ENCODE results near the gene TNFRSF1A.
"Not testable (repeated sequence)": the region's sequence is repeated elsewhere in the genome, so short reads cannot be mapped to it uniquely, and the experiment has no call there.

Gene TNFRSF1A

DNA sequence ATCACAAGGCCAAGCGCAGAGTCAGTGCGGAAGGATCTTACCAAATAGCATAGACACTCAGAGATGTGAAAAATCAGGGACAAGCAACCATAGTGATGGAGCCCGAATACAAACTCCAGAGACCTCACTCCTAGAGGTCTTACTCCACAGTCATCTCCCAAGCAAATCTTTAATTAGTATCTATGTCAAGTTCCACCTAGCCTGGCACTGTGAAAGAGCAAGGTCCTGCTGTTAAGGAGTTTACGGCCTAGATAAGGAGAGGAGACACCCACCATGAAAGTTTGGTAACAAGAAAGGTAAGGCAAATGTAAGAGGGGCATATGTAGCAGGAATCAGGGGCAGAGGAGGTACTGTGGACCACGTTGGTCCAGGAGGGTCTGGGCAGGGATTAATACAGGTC is 38.8 kb downstream of the TNFRSF1A start:
- DNase-seq (ENCODE audit: low spot score), result no peak

DNA sequence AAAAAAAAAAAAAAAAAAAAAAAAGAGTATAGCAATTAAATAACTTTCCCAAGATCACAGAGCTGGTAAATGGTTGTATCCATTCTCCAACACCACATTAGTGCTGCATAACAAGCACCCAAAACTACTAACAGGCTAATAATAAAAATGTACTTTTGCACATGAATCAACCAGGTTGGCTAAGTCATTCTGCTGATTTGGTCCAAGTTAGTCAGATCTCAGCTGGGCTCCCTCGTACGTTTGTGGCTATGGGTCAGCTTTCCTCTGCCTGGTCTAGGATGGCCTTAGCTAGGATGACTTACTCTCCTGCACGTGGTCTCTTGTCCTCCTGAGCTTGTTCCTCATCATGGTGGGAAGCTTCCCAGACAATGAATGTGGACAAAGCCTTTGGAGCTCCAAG is 39.3 kb downstream of the TNFRSF1A start:
- DNase-seq (ENCODE audit: low spot score), result no peak

DNA sequence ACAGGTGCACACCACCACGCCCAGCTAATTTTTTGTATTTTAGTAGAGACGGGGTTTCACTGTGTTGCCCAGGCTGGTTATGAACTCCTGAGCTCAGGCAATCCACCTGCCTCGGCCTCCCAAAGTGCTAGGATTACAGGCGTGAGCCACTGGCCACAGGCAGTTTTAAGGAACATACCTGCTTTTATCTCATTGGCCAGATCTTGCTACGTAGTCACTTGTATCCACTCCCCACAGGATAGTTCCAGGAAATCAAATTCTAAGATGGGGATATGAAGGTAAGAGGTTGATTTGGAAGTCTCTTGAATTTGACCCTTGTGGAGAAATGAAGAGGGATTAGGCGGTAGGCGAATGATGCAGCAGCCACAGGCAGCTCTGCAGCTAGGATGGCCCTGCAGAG is 40.2 kb downstream of the TNFRSF1A start:
- no peak for DNase-seq (ENCODE audit: low spot score)

DNA sequence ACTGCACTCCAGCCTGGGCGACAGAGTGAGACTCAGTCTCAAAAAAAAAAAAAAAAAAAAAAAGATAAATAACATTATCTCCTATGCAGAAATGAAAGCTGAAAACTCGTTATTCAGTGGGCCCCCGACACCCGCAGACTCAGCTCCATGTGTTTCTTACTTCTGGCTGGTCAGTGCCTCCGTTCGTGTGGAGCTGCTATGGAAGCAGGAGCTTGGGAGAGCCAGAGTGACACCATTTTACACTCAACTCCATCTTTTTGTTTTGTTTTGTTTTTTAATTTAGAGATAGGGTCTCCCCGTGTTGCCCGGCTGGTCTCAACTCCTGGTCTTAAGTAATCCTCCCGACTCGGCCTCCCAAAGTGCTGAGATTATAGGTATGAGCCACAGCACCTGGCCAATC is 44.7 kb downstream of the TNFRSF1A start:
- no peak for DNase-seq (ENCODE audit: low spot score)

DNA sequence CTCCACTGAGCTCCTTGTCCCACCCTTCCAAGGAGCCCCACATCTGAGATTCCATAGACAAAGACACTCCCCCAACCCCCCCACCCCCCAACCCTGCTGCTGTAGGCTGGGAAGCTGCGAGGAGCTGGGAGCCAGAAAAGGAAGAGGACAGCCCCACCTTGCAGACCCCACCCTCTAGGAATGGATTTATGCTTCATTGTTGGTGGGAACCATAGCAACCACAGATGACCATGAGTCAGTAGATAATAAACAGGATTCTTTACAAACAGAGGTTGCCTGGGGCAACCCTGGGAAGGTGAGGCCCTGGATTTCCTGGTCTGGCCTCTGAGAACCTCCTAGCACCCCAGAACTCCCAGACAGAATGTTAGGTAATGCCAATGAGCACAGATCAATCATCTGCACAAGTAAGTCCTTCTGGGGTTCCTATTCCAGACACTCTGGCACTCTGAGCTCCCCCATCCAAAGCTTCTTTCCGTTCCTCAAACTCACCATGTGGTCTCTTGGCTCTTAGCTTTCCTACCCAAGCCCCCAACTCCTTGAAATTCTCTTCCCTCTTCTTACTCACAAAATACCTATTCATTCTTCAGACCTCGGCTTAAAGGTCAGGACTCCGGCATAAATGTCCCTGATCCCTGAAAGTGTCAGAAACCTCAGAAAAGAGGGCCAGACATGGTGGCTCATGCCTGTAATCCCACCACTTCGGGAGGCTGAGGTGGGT is 46.6 kb downstream of the TNFRSF1A start:
- DNase-seq (ENCODE audit: low spot score), result no peak

DNA sequence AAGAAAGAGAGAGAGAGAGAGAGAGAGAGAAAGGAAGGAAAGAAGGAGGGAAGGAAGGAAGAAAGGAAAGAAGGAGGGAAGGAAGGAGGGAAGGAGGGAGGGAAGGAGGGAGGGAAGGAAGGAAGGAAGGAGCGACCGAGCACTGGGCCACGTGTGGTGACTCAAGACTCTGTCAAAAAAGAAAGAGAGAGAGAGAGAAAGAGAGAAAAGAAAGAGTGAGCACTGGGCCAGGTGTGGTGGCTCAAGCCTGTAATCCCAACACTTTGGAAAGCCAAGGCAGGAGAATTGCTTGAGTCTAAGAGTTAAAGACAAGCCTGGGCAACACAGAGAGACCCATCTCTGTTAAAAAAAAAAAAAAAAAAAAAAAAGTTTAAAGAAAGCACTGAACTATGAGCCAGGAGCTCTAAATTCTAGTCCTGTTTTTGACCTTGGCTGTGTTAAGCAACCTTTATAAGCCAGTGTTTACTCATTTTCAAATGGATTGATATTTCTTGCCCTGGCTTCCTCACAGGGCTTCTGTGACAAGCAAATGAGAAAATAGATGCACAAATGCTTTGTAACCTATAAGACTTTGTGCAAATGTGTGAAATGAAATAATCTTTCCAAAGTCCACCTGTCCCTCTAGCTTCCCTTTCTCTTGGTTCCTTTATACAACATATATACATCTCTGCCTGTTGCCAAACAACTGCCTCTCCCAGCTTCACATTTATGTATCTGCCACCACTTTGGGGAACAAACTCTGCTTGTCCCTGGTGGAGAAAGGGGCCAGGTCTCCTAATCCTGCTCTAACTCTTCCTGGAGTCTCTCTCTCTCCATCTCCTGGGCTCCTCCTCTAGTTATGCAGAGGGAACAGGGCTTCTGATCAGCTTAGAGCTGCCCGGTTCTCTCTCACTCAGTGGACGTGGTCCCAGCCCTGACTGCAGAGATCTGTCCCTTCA is 47.5 kb downstream of the TNFRSF1A start:
- no peak for DNase-seq (ENCODE audit: low spot score)

DNA sequence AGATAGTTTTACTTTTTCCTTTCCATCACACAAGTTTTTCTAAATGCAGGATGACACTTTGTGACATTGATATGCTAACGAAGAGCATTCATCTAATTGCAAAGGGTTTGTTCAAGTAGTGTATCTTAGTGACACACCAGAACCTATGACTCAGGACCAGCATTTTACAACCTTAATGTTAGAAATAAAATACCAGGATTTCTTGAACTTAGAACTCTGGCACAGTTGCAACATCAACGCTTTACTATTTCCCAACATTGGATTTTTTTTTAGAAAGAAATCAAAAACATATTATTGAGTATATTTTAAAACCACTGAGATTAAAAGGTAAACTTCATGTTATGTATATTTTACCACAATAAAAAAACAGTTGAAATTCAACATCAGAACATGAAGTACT is 49.3 kb downstream of the TNFRSF1A start:
- DNase-seq (ENCODE audit: low spot score), result no peak

DNA sequence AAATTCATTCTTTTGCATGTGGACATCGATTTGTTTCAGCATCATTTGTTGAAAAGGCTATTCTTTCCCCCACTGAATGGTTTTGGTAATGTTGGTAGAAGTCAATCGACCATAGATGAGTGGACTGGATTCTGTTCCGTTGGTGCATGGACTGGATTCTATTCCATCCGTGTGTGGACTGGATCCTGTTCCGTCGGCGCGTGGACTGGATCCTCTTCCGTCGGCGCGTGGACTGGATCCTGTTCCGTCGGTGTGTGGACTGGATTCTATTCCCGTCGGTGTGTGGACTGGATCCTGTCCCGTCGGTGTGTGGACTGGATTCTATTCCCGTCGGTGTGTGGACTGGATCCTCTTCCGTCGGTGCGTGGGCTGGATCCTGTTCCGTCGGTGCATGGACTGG is 52.0 kb downstream of the TNFRSF1A start:
- not testable (repeated sequence) for DNase-seq (ENCODE audit: low spot score)

DNA sequence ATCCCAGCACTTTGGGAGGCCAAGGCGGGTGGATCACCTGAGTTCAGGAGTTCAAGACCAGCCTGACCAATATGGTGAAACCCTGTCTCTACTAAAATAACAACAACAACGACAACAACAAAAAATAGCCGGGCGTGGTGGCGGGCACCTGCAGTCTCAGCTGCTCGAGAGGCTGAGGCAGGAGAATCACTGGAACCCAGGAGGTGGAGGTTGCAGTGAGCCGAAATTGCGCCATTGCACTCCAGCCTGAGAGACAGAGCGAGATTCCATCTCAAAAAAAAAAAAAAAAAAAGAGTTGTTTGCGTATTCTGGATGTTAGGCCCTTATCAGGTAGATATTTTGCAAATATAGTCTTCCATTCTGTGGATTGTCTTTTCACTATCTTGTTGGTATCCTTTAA is 52.8 kb downstream of the TNFRSF1A start:
- not testable (repeated sequence) for DNase-seq (ENCODE audit: low spot score)

DNA sequence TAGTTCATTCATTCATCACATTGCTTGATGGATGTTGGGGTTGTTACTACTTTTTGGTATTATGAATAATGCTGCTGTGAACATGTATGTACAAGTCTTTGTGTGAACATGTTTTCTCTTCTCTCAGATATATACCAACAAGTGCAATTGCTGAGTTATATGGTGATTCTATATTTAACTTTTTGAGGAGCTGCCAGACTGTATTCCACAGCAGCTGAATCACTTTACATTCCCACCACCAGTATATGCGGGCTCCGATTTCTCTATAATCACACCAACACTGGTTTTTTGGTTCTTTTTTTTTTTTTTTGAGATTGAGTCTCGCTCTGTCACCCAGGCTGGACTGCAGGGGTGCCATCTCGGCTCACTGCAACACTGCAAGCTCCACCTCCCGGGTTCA is 53.6 kb downstream of the TNFRSF1A start:
- DNase-seq (ENCODE audit: low spot score), result no peak

DNA sequence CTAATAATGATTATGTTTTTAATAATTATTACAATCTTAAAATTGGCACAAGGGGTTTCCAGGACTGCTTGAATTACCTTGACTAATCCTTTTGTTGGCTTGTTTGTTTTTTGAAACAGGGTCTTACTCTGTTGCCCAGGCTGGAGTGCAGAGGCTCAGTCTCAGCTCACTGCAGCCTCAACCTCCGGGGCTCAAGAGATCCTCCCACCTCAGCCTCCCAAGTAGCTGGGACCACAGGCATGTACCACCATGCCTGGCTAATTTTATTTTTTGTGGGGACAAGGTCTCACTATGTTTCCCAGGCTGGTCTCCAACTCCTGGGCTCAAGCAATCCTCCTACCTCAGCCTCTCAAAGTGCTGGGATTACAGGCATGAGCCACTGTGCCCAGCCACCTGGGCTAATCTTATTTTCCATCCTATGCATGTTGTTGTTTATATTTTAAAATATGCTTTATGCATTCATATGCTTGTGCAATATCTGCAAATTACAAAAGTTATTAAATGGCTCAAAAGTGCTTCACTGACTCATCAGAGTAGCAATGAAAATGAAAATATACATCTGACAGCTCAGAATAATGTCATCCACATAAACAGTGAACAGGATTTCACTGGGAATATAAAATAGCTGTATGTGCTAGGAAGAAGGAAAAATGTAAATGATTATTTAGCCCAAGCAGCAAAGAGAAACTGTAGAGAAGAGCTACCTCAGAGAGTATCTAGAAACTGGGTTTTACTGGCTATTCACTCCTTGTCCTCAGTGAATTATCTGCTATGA is 56.2 kb downstream of the TNFRSF1A start:
- DNase-seq (ENCODE audit: low spot score), result no peak

DNA sequence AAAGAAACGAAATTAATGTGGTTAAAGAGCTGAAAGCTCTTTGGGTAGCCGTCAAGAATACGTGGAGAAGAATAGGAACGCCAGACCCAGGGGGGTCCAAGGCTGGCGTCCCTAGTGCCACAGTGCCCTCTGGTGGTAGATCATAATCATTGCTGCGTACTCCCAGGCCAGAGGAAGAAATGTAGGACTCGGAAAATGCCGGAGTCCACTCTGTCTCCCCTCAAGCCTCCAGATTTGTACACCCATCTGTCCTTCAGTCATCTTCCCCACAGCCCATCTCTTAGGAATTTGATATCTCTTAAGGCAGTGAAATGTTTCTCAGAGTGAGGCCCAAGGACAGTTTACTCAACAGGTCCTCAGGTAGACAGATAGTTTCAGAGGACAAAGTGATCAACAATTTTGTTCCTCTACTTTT is 56.8 kb downstream of the TNFRSF1A start:
- peak; percentile 60 for DNase-seq (ENCODE audit: low spot score)

DNA sequence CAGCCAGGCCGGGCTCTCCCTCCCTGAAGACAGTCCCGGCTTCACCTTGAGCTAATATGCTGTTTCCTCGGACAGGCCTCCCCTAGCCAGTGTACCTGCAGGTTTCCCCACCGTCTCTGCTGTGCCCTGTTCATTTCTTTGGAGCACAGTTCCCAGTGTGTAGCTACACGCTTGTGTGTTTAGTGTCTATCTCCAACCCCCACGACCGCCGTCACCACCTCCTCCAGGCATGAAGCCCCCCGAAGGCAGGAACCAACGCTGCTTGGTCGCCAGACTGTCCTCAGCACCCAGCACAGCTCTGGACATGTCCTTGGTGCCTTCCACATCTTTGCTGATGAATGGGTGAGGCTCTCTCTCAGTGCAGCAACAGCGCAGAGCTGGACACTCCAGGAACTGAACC is 57.6 kb downstream of the TNFRSF1A start:
- DNase-seq (ENCODE audit: low spot score), result no peak

DNA sequence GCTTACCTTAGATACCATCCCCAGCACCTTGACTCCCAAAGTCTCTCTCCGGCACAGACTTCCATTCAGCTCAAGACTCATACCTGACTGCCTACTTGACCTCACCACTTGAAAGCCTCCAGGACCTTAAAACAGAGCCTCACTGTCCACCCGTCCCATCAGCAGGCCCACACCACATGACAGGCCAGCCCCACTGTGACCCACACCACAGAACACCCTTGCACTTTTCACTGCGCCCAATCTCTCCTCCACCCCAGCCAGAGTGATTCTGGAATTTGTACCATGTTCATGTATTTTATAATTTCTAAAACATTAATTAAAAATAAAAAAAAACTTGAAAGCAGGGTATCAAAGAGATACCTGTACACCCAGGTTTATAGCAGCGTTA is 59.4 kb downstream of the TNFRSF1A start:
- DNase-seq (ENCODE audit: low spot score), result no peak

DNA sequence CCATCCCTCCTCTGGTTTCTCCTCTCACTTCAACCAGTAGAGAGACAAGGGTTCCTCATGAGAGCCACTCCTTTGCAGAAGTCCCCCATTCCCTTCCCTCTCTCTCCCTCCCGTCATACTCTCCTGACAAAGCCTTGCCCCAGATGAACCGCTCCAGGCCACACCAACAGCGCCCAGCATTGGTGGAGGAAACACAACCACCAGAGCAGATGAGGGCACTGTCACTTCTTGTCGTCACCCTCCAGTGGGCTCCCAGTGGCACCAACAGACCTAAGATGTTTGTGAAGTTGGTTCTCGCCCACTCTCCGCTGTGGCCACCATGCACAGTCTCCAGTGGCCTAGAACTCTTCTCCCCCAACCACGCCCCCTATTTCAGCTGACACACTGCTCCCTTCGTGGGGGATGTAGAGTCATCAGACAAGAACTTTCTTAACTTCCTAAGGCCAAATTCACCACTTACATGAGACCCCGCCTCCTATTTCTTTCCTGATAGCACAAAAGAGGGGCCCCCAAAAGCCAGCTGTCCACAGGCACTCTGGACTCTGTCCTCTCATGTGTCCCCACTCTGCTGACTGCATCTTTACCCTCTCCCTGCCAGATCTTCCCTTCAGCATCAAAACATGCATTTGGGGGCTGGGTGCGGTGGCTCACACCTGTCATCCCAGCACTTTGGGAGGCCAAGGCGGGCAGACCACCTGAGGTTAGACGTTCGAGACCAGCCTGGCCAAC is 60.6 kb downstream of the TNFRSF1A start:
- no peak for DNase-seq (ENCODE audit: low spot score)

DNA sequence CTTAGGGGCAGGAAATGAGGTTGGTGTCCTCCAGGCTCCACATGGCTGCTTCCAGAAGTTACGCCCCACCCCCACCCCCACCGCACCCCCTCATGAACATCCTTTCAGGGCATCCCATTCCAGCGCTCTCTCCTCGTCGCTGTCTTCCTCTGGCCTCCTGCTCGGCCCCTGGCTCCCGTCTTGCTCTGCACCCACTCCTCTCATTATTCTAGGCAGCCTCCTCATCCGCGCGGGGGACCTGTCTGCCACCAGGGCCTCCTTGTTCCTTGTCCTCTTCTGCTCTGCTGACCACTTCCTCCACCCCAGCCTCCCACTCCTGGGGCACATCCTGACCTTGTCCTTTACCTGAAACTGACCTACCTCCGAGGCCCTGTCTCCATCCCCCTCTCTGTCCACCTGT is 61.2 kb downstream of the TNFRSF1A start:
- DNase-seq (ENCODE audit: low spot score), result no peak

DNA sequence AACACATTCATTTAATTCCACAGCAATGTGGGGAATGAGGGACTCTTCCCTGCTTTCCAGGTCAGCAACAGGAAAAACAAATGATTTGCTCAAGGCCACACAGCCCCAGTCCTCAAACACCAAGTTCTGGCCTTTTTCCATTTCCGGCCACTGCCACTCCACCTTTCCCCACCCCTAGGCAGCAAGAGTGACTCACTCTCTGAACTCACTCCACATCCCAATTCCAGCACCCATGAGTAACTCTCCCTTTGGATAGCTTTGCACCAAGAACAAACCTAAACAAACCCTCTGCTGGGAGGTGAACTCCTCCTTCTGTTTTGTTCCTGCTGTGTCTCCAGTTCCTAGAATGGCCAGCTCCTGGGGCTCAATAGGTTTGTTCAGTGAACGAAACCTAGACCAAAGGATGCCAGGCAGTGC is 61.8 kb downstream of the TNFRSF1A start:
- no peak for DNase-seq (ENCODE audit: low spot score)

DNA sequence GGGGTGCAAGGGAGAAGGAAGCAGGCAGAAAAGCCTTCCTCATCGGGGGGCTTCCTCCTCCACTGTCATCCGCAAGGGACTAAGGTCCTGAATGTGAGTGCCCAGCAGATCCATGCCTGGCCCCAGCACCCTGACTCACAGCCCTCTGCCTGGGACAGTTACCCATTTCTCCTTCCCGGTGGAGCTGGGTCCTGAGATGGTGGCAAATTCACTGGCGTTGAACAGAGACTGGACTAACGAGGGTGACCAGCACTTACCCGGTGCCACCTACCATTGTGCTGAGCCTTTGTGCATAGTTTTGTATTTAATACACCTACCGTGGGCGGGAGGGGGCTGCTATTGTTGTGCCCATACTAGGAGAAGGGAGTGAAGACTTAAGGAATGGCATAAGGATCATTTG is 62.2 kb downstream of the TNFRSF1A start:
- DNase-seq (ENCODE audit: low spot score), result no peak

DNA sequence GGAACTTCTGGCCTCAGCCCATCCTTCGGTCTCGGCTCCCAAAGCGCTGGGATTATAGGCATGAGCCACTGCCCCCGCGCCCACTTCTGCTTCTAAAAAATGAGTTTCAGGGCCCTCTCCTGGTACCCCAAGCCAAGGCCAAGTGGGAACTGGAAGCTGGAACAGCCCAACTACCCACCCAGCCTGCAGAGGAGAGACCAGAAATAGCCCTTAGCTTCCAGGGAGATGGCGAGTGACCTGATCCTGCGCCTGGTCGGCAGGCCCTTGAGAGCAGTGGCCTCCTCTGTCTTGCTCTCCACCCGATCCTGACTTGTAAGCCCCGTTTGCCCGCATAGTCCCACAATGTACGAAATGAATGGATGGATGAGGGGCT is 62.6 kb downstream of the TNFRSF1A start:
- DNase-seq (ENCODE audit: low spot score), result no peak

Data from cerebellar cortex (tissue), 1 donor.